Heart left ventricle (tissue), 16 donors: Measurements from ENCODE around the gene KSR2. TPM values are rescaled to one million over a fixed set of nuclear protein-coding genes. Genes with fewer than 3 reads are reported as not detected.

Experiments
- ATAC-seq, 4 donors: fragments of 200-7000 bp; cut with Tn5 transposase; one replicate each; pipeline ENCODE4 v1.9.1; 2020 to 2022; ENCODE audit warnings: moderate library complexity in 4 of 4, mild to moderate bottlenecking in 3 of 4, moderate number of reproducible peaks in 1 of 4
- DNase-seq, 5 donors: peaks; one replicate each; pipeline ENCODE4 v3.0.0-alpha.2; 2020
- H3K27ac ChIP-seq, 12 donors: fragments of 200-600 bp; sonication (generic) in 4 of 12; one replicate each; pipeline versions ENCODE4 v1.5.0 to v1.8.0; 2016 to 2022; ENCODE audit warnings: mild to moderate bottlenecking in 2 of 12
- H3K27me3 ChIP-seq, 9 donors: fragments of 200-600 bp; sonication (generic) in 2 of 9; one replicate each; pipeline versions ENCODE4 v1.5.1 to v1.8.0; 2016 to 2022; ENCODE audit warnings: mild to moderate bottlenecking in 3 of 9
- H3K36me3 ChIP-seq, 9 donors: fragments of 200-600 bp; sonication (generic) in 2 of 9; one replicate each; pipeline versions ENCODE4 v1.5.0 to v1.8.0; 2018 to 2022; ENCODE audit warnings: mild to moderate bottlenecking in 2 of 9
- H3K4me1 ChIP-seq, 12 donors: fragments of 200-600 bp; sonication (generic) in 4 of 12; one replicate each; pipeline versions ENCODE4 v1.5.0 to v1.8.0; 2016 to 2022; ENCODE audit warnings: mild to moderate bottlenecking in 3 of 12
- H3K4me3 ChIP-seq, 12 donors: fragments of 200-600 bp; sonication (generic) in 4 of 12; one replicate each; pipeline versions ENCODE4 v1.5.0 to v1.8.0; 2017 to 2022; ENCODE audit warnings: mild to moderate bottlenecking in 9 of 12, moderate library complexity in 4 of 12
- H3K9me3 ChIP-seq, 12 donors: fragments of 200-600 bp; sonication (generic) in 4 of 12; one replicate each; pipeline versions ENCODE4 v1.5.0 to v1.8.0; 2016 to 2022; ENCODE audit warnings: mild to moderate bottlenecking in 1 of 12
- POLR2A ChIP-seq, 2 donors: fragments of 450-650 bp; IDR thresholded peaks; one replicate each; pipeline ENCODE4 v1.6.1; 2017; ENCODE audit warnings: antibody characterized with exemption in 2 of 2, mild to moderate bottlenecking in 2 of 2, moderate library complexity in 2 of 2
- WGBS, 4 donors: extraction: QIAGEN DNeasy Blood & Tissue Kit in 2 of 4; methylation state at CpG; one replicate each; pipeline versions ENCODE4 v1.1.5 to v1.1.7; 2013 to 2018; 5-methylcytosine and 5-hydroxymethylcytosine counted together
- intact Hi-C, 10 donors: fragments of 100-400 bp; cut with DNase I; formaldehyde crosslinking; loops; one replicate each; pipeline versions ENCODE4 v1.11.1 to v1.14.2; 2022
- polyA plus RNA-seq, 2 donors: library from polyadenylated mRNA; stranded (reverse); fragments of 200-250 nt; gene quantifications; one replicate each; pipeline ENCODE4 v1.2.3, GENCODE V29; 2013
- total RNA-seq, 9 donors: library from RNA; depleted of rRNA in 2 of 9; stranded (reverse); fragments of >200 nt in 2 of 9; fragmentation: NEBNext Ultra II Directional in 3 of 9; extraction: Animal tissue kit (Norgen Biotek cat#: 25700) in 3 of 9; gene quantifications; one replicate each; pipeline versions ENCODE4 v1.1.0 to v1.2.4, GENCODE V29; 2016 to 2023
- TF ChIP-seq, protein P1 (sequence below), 12 donors: fragments of 200-600 bp; sonication (generic) in 4 of 12; IDR thresholded peaks; one replicate each; pipeline versions ENCODE4 v1.5.0 to v1.8.0; 2018 to 2022; ENCODE audit warnings: antibody characterized with exemption in 12 of 12, mild to moderate bottlenecking in 5 of 12
- donor health status: ischemic (EF 13 %, LVEDD 7.1; RV severe dilation, severe dysfunction).
- donor health status: healthy with polysubstance abuse.
- donor health status: DM: no; HTN: yes; CAD: no.
- donor health status: DM: no; HTN: no; CAD: no.
- donor health status: ischemic (EF 25% LVEDD 6.9; RV normal size, moderate dysfunction).
- donor health status: ischemic (EF 25% LVEDD 5.7; RV mildly dilated, moderate dysfunction).
- donor health status: healthy.
- donor health status: DM: yes; HTN: yes; CAD: no.
- donor health status: ischemic (EF 35%, LVEDD 5.7; RV mildly dilated, moderate dysfunction).
- donor health status: nonischemic (EF 11% LVEDD 7.7; RV severe dilation, severe dysfunction).
- donor health status: DM: yes; HTN: yes; CAD: no.
- donor health status: PGD.
- donor health status: ischemic (EF 29% LVEDD 5.4; RV normal size, mild dysfunction).
- donor health status: nonischemic (EF 23%, LVEDD 6.1; RV moderate dilation, normal function).

Gene KSR2
- total and polyA plus RNA-seq, 11 donors: under 0.01 to 0.02 (median 0.02) TPM; not detected in 8

DNA sequence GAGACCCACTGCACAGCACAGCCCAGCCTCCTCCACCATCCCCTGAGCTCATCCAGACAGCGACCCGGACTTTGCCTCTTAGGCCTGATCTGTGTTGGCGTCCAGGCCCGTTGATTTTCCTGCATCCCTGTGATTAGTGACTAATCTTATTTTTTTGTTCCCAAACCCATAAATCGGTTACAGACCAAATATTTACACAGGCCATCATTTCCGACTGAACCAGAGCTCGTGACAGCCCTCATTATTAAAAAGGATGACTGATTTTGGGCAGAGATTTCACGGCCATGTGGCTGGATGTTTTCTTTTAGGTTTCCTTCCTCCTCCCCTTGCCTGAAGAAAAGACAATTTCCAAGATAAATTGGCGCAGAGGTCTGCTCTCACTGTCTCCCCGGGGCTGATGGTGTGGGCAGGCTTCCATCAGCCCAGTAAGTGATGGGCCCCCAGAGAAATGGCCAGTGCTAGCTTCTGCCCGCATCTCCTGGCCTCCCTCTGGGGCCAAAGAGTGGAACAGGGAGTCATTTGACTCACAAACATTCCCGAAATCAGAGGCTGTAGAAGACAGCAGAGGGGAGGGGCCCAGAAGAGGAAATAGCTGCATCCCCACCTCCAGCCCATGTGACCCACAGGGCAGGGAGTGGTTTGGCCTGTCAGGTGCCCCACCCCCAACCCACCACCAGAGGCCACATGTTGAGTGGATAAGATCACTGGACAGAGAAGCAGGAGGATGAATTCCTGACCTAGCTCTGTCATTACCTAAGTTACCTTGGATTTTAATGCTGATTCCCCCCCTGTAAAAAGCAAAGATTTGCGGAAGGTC is 283.5 kb downstream of the KSR2 start:
- Histone ChIP-seq H3K27me3 (peaks cover 0 to 13% (median 0%) of the 10 kb centered on the region in 9 donors), H3K9me3 (no peaks in the 10 kb centered on the region), H3K27ac (no peak overlapping the region), H3K4me3 (no peak overlapping the region), H3K36me3 (no peaks in the 10 kb centered on the region), H3K4me1 (peaks cover 0 to 4% (median 0%) of the 10 kb centered on the region in 12 donors)
- DNase-seq: no peak
- intact Hi-C loops: no loop called here
- TF ChIP-seq, protein P1, sequence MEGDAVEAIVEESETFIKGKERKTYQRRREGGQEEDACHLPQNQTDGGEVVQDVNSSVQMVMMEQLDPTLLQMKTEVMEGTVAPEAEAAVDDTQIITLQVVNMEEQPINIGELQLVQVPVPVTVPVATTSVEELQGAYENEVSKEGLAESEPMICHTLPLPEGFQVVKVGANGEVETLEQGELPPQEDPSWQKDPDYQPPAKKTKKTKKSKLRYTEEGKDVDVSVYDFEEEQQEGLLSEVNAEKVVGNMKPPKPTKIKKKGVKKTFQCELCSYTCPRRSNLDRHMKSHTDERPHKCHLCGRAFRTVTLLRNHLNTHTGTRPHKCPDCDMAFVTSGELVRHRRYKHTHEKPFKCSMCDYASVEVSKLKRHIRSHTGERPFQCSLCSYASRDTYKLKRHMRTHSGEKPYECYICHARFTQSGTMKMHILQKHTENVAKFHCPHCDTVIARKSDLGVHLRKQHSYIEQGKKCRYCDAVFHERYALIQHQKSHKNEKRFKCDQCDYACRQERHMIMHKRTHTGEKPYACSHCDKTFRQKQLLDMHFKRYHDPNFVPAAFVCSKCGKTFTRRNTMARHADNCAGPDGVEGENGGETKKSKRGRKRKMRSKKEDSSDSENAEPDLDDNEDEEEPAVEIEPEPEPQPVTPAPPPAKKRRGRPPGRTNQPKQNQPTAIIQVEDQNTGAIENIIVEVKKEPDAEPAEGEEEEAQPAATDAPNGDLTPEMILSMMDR (IDR thresholded peaks at IDR 0.05): no peak
- TF ChIP-seq POLR2A (IDR thresholded peaks at IDR 0.05): no peak
- peak in 2 of 4 donors; percentile 36 to 57 for ATAC-seq
- WGBS, 4 donors: 34 to 54% (median 37%) methylated on average over 13 of the region's 13 CpGs

DNA sequence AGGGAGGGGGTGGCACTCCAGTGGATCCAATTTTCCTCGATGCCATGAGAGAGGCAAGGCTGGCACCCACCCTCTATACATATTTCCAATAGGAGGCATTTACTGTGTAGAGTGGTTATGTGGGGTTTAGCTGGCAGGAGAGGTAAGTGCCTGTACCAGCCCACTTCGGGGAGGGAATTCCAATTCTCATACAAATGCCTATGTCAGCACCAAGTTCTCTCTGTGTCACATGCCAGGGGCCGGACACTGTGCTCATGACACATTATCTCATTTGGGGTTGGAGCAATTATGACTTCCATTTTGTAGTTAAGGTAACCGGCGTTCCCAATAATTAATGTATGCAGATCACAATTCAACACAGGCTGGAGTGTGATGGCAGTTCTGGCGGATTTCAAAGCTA is 284.3 kb downstream of the KSR2 start:
- Histone ChIP-seq H3K4me1 (peaks cover 0 to 4% (median 0%) of the 10 kb centered on the region in 12 donors), H3K27me3 (peaks cover 0 to 13% (median 0%) of the 10 kb centered on the region in 9 donors), H3K27ac (no peak overlapping the region), H3K9me3 (no peaks in the 10 kb centered on the region), H3K4me3 (no peak overlapping the region), H3K36me3 (no peaks in the 10 kb centered on the region)
- ATAC-seq (no peak), DNase-seq (no peak)
- intact Hi-C loops: no loop called here
- whole genome bisulfite sequencing, 4 donors: 82 to 93% (median 88%) methylated on average over 6 of the region's 6 CpGs
- TF ChIP-seq POLR2A (IDR thresholded peaks at IDR 0.05): no peak
- TF ChIP-seq, protein P1 (IDR thresholded peaks at IDR 0.05): no peak

DNA sequence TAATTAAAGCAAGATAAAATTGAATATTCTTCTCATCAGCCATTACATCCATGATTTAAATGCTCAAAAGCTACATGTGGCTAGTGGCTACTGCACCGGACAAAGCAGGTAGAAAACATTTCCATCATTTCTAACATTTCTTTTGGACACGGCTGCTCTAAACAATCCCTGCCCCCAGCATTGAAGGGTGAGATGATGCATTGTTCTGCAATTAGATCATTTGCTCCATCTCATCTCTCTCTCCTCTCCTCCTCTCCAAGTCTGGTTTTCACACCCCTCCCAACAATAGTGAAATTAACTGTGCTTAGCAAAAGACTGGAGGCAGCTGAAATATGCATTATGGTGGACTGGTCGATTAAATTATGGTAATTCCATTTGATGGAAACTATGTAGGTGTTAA is 288.5 kb downstream of the KSR2 start:
- Histone ChIP-seq H3K9me3 (peaks cover 0 to 9% (median 0%) of the 10 kb centered on the region in 12 donors), H3K27me3 (no peaks in the 10 kb centered on the region), H3K36me3 (no peaks in the 10 kb centered on the region), H3K27ac (no peak overlapping the region), H3K4me3 (no peak overlapping the region), H3K4me1 (peaks cover 0 to 2% (median 0%) of the 10 kb centered on the region in 12 donors)
- ATAC-seq: no peak
- no peak for DNase-seq
- TF ChIP-seq, protein P1 (IDR thresholded peaks at IDR 0.05): no peak
- TF ChIP-seq POLR2A (IDR thresholded peaks at IDR 0.05): no peak
- intact Hi-C loops: no loop called here
- 34 to 48% (median 43%) methylated on average over 3 of the region's 3 CpGs for WGBS, 4 donors

DNA sequence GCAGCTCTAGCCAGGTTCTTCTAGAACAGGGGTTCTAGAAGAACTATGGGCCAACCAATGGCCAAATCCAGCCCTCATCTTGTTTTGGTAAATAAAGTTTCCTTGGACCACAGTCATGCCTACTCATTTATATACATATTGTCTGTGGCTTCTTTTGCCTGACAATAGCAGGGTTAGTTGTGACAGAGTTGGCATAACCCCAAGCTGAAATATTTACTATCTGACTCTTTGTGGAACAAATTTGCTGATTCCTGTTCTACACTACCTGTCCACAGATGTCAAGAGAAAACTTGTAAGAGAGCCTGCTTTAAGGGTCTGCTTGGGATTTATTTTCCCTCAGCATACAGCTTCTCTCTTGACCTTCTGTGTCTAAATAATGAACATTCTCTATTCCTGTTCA is 289.0 kb downstream of the KSR2 start:
- TF ChIP-seq, protein P1 (IDR thresholded peaks at IDR 0.05): no peak
- no peak for TF ChIP-seq POLR2A (IDR thresholded peaks at IDR 0.05)
- Histone ChIP-seq H3K27me3 (no peaks in the 10 kb centered on the region), H3K9me3 (peaks cover 0 to 9% (median 0%) of the 10 kb centered on the region in 12 donors), H3K36me3 (no peaks in the 10 kb centered on the region), H3K27ac (no peak overlapping the region), H3K4me1 (peaks cover 0 to 2% (median 0%) of the 10 kb centered on the region in 12 donors), H3K4me3 (no peak overlapping the region)
- ATAC-seq: no peak
- DNase-seq: no peak
- intact Hi-C loops: loop anchor here in 4 of 10 donors (10.0 kb wide), 3 partner anchors 155 to 445 kb away; partner anchors contain the start of gene NOS1 (in 2 of the 4)
